ENCODE results near the gene RNF214. TPM values are rescaled to one million over a fixed set of nuclear protein-coding genes. Genes with fewer than 3 reads are reported as not detected.

The RNF214 gene
- polyA plus RNA-seq, 1 donor (not counting 4 experiments of a cell fraction or from before 2014, with no cell fraction given) = 11.8 TPM

GRCh38 chr11:117221775-117222517 is 10.5 kb upstream of the RNF214 start:
- DNase-seq (ENCODE audit: low read depth, low spot score) (no peak), FAIRE-seq (no peak)
- no peaks in the 10 kb centered on the region for H4K20me1 ChIP-seq (ENCODE audit: control insufficient read depth, extremely low read depth, insufficient read depth, low read length)
- no peak overlapping the region for H3K9ac ChIP-seq (ENCODE audit: control insufficient read depth, extremely low read depth, insufficient read depth, low read length)
- TF ChIP-seq, protein P1, sequence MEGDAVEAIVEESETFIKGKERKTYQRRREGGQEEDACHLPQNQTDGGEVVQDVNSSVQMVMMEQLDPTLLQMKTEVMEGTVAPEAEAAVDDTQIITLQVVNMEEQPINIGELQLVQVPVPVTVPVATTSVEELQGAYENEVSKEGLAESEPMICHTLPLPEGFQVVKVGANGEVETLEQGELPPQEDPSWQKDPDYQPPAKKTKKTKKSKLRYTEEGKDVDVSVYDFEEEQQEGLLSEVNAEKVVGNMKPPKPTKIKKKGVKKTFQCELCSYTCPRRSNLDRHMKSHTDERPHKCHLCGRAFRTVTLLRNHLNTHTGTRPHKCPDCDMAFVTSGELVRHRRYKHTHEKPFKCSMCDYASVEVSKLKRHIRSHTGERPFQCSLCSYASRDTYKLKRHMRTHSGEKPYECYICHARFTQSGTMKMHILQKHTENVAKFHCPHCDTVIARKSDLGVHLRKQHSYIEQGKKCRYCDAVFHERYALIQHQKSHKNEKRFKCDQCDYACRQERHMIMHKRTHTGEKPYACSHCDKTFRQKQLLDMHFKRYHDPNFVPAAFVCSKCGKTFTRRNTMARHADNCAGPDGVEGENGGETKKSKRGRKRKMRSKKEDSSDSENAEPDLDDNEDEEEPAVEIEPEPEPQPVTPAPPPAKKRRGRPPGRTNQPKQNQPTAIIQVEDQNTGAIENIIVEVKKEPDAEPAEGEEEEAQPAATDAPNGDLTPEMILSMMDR (optimal IDR thresholded peaks at IDR 0.05 in 1 of 3, IDR thresholded peaks at IDR 0.05 in 1 of 3, conservative IDR thresholded peaks at IDR 0.05 in 1 of 3; ENCODE audit: extremely low read depth in 1 of 3, insufficient read depth in 2 of 3, low read length in 3 of 3) = no peak
- TF ChIP-seq EZH2 (IDR thresholded peaks at IDR 0.05; ENCODE audit: low read length) = no peak
- H3K4me2 ChIP-seq (ENCODE audit: control insufficient read depth, extremely low read depth, insufficient read depth, low read depth, low read length) = no peak overlapping the region
- dilution Hi-C loops (cut with MboI; ENCODE audit: extremely low pct_ligation_motif_present, low sequenced_read_pairs) = no loop called here
- H3K4me3 ChIP-seq (ENCODE audit: control insufficient read depth in 2 of 3, extremely low read depth in 1 of 3, insufficient read depth in 2 of 3, low read depth in 1 of 3, low read length in 3 of 3) = no peak overlapping the region
- no peaks in the 10 kb centered on the region for H3K9me3 ChIP-seq (ENCODE audit: control insufficient read depth, low read depth, low read length)
- H3K9me1 ChIP-seq (ENCODE audit: control insufficient read depth, extremely low read depth, insufficient read depth, low read length) = peaks cover 2% of the 10 kb centered on the region
- H2AFZ ChIP-seq (ENCODE audit: control insufficient read depth, low read length) = no peak overlapping the region
- H3K27me3 ChIP-seq (ENCODE audit: control insufficient read depth, extremely low read depth, insufficient read depth, low read length) = no peaks in the 10 kb centered on the region
- no peak overlapping the region for H3K27ac ChIP-seq (ENCODE audit: control insufficient read depth, insufficient read depth, low read length)
- no peaks in the 10 kb centered on the region for H3K4me1 ChIP-seq (ENCODE audit: control insufficient read depth, extremely low read depth, insufficient read depth, low read length)
- H3K79me2 ChIP-seq (ENCODE audit: control insufficient read depth, insufficient read depth, low read length) = no peaks in the 10 kb centered on the region
- peaks cover 50 to 58% of the 10 kb centered on the region in 2 experiments for H3K36me3 ChIP-seq (ENCODE audit: control insufficient read depth in 2 of 2, extremely low read depth in 1 of 2, insufficient read depth in 2 of 2, low read length in 2 of 2)

DNA sequence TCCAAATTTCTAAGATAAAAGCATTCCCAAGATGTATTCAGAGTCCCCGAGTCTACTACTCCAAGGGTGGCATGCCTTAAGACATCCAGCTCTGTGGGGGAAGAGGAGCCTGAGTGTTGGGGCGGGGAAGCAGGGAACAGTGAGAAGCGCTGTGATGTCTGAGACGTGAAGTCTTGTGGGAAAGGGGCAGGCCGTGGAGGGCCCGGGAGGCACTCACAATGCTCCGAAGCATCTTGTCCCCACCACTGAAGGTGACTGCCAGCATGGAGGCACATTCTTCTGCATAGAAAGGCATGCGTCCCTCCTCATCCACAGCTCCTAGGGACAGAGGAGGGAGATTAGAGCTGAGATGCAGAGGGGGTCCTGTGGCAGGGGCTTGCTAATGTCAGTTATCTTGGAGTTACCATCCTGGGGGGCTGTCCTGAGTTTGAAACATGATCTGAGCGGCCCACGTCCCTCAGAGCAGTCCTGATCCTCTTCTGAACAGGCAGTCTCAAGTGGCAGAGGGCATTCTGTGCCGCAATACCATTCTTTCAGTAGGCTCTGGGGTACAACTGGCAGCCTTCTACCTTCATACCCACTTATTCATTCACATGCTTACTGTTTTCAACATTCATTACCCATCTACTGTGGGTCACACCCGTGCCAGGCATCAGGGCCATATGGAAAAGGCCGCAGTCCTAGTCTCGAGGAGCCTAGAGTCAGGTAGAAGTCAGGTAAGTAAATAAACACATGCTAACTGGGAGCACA is 9.3 kb upstream of the RNF214 start:
- Histone ChIP-seq H3K27ac (ENCODE audit: control insufficient read depth, insufficient read depth, low read length) (no peak overlapping the region), H4K20me1 (ENCODE audit: control insufficient read depth, extremely low read depth, insufficient read depth, low read length) (no peaks in the 10 kb centered on the region), H3K9ac (ENCODE audit: control insufficient read depth, extremely low read depth, insufficient read depth, low read length) (no peak overlapping the region), H3K9me3 (ENCODE audit: control insufficient read depth, low read depth, low read length) (no peaks in the 10 kb centered on the region), H3K4me1 (ENCODE audit: control insufficient read depth, extremely low read depth, insufficient read depth, low read length) (no peaks in the 10 kb centered on the region), H3K4me3 (ENCODE audit: control insufficient read depth in 2 of 3, extremely low read depth in 1 of 3, insufficient read depth in 2 of 3, low read depth in 1 of 3, low read length in 3 of 3) (no peak overlapping the region), H3K4me2 (ENCODE audit: control insufficient read depth, extremely low read depth, insufficient read depth, low read depth, low read length) (no peak overlapping the region), H3K79me2 (ENCODE audit: control insufficient read depth, insufficient read depth, low read length) (no peaks in the 10 kb centered on the region), H3K36me3 (ENCODE audit: control insufficient read depth in 2 of 2, extremely low read depth in 1 of 2, insufficient read depth in 2 of 2, low read length in 2 of 2) (peaks cover 52 to 54% of the 10 kb centered on the region in 2 experiments), H3K27me3 (ENCODE audit: control insufficient read depth, extremely low read depth, insufficient read depth, low read length) (no peaks in the 10 kb centered on the region), H2AFZ (ENCODE audit: control insufficient read depth, low read length) (no peak overlapping the region), H3K9me1 (ENCODE audit: control insufficient read depth, extremely low read depth, insufficient read depth, low read length) (peaks cover 2% of the 10 kb centered on the region)
- TF ChIP-seq, protein P1 (optimal IDR thresholded peaks at IDR 0.05 in 1 of 3, IDR thresholded peaks at IDR 0.05 in 1 of 3, conservative IDR thresholded peaks at IDR 0.05 in 1 of 3; ENCODE audit: extremely low read depth in 1 of 3, insufficient read depth in 2 of 3, low read length in 3 of 3) = no peak
- no peak for TF ChIP-seq EZH2 (IDR thresholded peaks at IDR 0.05; ENCODE audit: low read length)
- dilution Hi-C loops (cut with MboI; ENCODE audit: extremely low pct_ligation_motif_present, low sequenced_read_pairs) = no loop called here
- FAIRE-seq (no peak), DNase-seq (ENCODE audit: low read depth, low spot score) (no peak)

Measured in keratinocyte (primary cell).